ENCODE measurements around the gene SRPK2.

SRPK2 gene

GRCh38 chr7:105279688-105280007 lies 109.1 kb downstream of the SRPK2 start:
- Mint-ChIP-seq H3K27me3 (ENCODE audit: low read depth, poor library complexity) (no peaks in the 10 kb centered on the region), H3K27ac (peak overlapping the region; percentile 88), H3K4me3 (no peak overlapping the region), H3K9me3 (no peaks in the 10 kb centered on the region), H3K36me3 (ENCODE audit: low read depth) (peaks cover 29% of the 10 kb centered on the region), H3K4me1 (peaks cover 34% of the 10 kb centered on the region)
- DNase-seq = no peak
- TF ChIP-seq, protein P1, sequence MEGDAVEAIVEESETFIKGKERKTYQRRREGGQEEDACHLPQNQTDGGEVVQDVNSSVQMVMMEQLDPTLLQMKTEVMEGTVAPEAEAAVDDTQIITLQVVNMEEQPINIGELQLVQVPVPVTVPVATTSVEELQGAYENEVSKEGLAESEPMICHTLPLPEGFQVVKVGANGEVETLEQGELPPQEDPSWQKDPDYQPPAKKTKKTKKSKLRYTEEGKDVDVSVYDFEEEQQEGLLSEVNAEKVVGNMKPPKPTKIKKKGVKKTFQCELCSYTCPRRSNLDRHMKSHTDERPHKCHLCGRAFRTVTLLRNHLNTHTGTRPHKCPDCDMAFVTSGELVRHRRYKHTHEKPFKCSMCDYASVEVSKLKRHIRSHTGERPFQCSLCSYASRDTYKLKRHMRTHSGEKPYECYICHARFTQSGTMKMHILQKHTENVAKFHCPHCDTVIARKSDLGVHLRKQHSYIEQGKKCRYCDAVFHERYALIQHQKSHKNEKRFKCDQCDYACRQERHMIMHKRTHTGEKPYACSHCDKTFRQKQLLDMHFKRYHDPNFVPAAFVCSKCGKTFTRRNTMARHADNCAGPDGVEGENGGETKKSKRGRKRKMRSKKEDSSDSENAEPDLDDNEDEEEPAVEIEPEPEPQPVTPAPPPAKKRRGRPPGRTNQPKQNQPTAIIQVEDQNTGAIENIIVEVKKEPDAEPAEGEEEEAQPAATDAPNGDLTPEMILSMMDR (IDR thresholded peaks at IDR 0.05) = no peak

- peak overlapping the region; percentile 88 for H3K27ac Mint-ChIP-seq
- H3K4me1 Mint-ChIP-seq = peaks cover 32% of the 10 kb centered on the region
- H3K4me3 Mint-ChIP-seq = no peak overlapping the region
- peaks cover 32% of the 10 kb centered on the region for H3K36me3 Mint-ChIP-seq (ENCODE audit: low read depth)
- TF ChIP-seq, protein P1 (IDR thresholded peaks at IDR 0.05) = no peak
- H3K9me3 Mint-ChIP-seq = no peaks in the 10 kb centered on the region
- no peak for DNase-seq
- no peaks in the 10 kb centered on the region for H3K27me3 Mint-ChIP-seq (ENCODE audit: low read depth, poor library complexity)
Measured at GRCh38 chr7:105278973-105279687, 109.6 kb downstream of the SRPK2 start.

GRCh38 chr7:105278565-105278964 lies 110.2 kb downstream of the SRPK2 start:
- Mint-ChIP-seq H3K27me3 (ENCODE audit: low read depth, poor library complexity) (no peaks in the 10 kb centered on the region), H3K4me3 (no peak overlapping the region), H3K36me3 (ENCODE audit: low read depth) (peaks cover 37% of the 10 kb centered on the region), H3K9me3 (no peaks in the 10 kb centered on the region), H3K27ac (no peak overlapping the region), H3K4me1 (peaks cover 28% of the 10 kb centered on the region)
- DNase-seq = no peak
- TF ChIP-seq, protein P1 (IDR thresholded peaks at IDR 0.05) = no peak

- Mint-ChIP-seq H3K4me1 (peaks cover 31% of the 10 kb centered on the region), H3K9me3 (no peaks in the 10 kb centered on the region), H3K4me3 (no peak overlapping the region), H3K36me3 (ENCODE audit: low read depth) (peaks cover 40% of the 10 kb centered on the region), H3K27me3 (ENCODE audit: low read depth, poor library complexity) (no peaks in the 10 kb centered on the region), H3K27ac (no peak overlapping the region)
- no peak for DNase-seq
- TF ChIP-seq, protein P1 (IDR thresholded peaks at IDR 0.05) = no peak
Measured at GRCh38 chr7:105277341-105277740, 111.4 kb downstream of the SRPK2 start.

GRCh38 chr7:105270117-105270516 lies 118.6 kb downstream of the SRPK2 start:
- Mint-ChIP-seq H3K27me3 (ENCODE audit: low read depth, poor library complexity) (no peaks in the 10 kb centered on the region), H3K4me3 (no peak overlapping the region), H3K4me1 (peaks cover 62% of the 10 kb centered on the region)

More at GRCh38 chr7:105270117-105270516, 118.6 kb downstream of the SRPK2 start:
- Mint-ChIP-seq H3K27ac (no peak overlapping the region), H3K9me3 (no peaks in the 10 kb centered on the region), H3K36me3 (ENCODE audit: low read depth) (peaks cover 14% of the 10 kb centered on the region)
- DNase-seq = no peak
- TF ChIP-seq, protein P1 (IDR thresholded peaks at IDR 0.05) = no peak
